Gastrocnemius medialis (tissue), 4 donors: ENCODE data around the gene MRPL11. TPM values are rescaled to one million over a fixed set of nuclear protein-coding genes. Genes with fewer than 3 reads are reported as not detected.

ENCODE experiments used
- ATAC-seq, 2 donors: fragments of 150-250 bp; one replicate each; pipeline ENCODE4 v1.9.1; 2016
- DNase-seq, 2 donors: peaks; one replicate each; pipeline ENCODE4 v3.0.0-alpha.2; 2019
- H3K27ac ChIP-seq, 4 donors: fragments of 200-600 bp; sonication (generic); 1 replicate in 1 of 4; 2 replicates in 3 of 4; pipeline ENCODE4 v1.5.1; 2016 to 2018; ENCODE audit warnings: mild to moderate bottlenecking in 2 of 4, moderate library complexity in 1 of 4
- H3K27me3 ChIP-seq, 3 donors: fragments of 200-600 bp; sonication (generic) in 2 of 3; 1 replicate in 1 of 3; 2 replicates in 2 of 3; pipeline versions ENCODE4 v1.5.1 to v1.6.0; 2016 to 2019; ENCODE audit warnings: mild to moderate bottlenecking in 1 of 3, moderate library complexity in 1 of 3
- H3K36me3 ChIP-seq, 2 donors: fragments of 200-600 bp; sonication (generic) in 1 of 2; one replicate each; pipeline ENCODE4 v1.5.1; 2017 to 2018
- H3K4me1 ChIP-seq, 2 donors: fragments of 200-600 bp; sonication (generic) in 1 of 2; one replicate each; pipeline ENCODE4 v1.5.1; 2016 to 2017; ENCODE audit warnings: mild to moderate bottlenecking in 2 of 2
- H3K4me3 ChIP-seq, 4 donors: fragments of 200-600 bp; sonication (generic) in 3 of 4; 1 replicate in 1 of 4; 2 replicates in 3 of 4; pipeline ENCODE4 v1.5.1; 2016 to 2019; ENCODE audit warnings: mild to moderate bottlenecking in 2 of 4
- H3K9me3 ChIP-seq, 3 donors: fragments of 200-600 bp; sonication (generic) in 2 of 3; 1 replicate in 1 of 3; 2 replicates in 2 of 3; pipeline ENCODE4 v1.5.1; 2016 to 2019
- POLR2A ChIP-seq, 2 donors: fragments of 450-650 bp; IDR thresholded peaks; one replicate each; pipeline ENCODE4 v1.6.1; 2017; ENCODE audit warnings: antibody characterized with exemption in 2 of 2, mild to moderate bottlenecking in 2 of 2, moderate library complexity in 2 of 2
- in situ Hi-C, 4 donors: fragments of 200-750 bp; cut with MboI; loops; one replicate each; pipeline versions ENCODE4 v1.15.0 to v1.8.0; 2017; ENCODE audit warnings: low sequenced_read_pairs in 4 of 4
- intact Hi-C: fragments of 100-400 bp; cut with DNase I; formaldehyde crosslinking; loops from one replicate; pipeline ENCODE4 v1.15.1; 2023; ENCODE audit warnings: low total_unique reads
- total RNA-seq, 4 donors: library from RNA; depleted of rRNA; stranded (reverse); fragments of >200 nt; gene quantifications; one replicate each; pipeline versions ENCODE4 v1.1.0 to v1.2.3, GENCODE V29; 2016
- TF ChIP-seq, protein P1 (sequence below), 5 experiments: fragments of 450-650 bp in 3 of 5; fragments of 200-600 bp in 2 of 5; sonication (generic) in 2 of 5; IDR thresholded peaks in 4 of 5; conservative IDR thresholded peaks in 1 of 5; 1 replicate in 4 of 5; 2 replicates in 1 of 5; pipeline ENCODE4 v1.5.1; 2016 to 2019; ENCODE audit warnings: antibody characterized with exemption in 5 of 5, mild to moderate bottlenecking in 3 of 5, moderate library complexity in 3 of 5

MRPL11 gene
- total RNA-seq, 4 donors from 2014 or later = 35.1 to 64.1 (median 52.5) TPM

- no peak for DNase-seq
- Histone ChIP-seq H3K9me3 (no peaks in the 10 kb centered on the region), H3K27me3 (no peaks in the 10 kb centered on the region), H3K27ac (no peak overlapping the region), H3K36me3 (peaks cover 0 to 43% of the 10 kb centered on the region in 2 donors), H3K4me1 (peaks cover 9 to 10% of the 10 kb centered on the region in 2 donors), H3K4me3 (no peak overlapping the region)
- TF ChIP-seq, protein P1, sequence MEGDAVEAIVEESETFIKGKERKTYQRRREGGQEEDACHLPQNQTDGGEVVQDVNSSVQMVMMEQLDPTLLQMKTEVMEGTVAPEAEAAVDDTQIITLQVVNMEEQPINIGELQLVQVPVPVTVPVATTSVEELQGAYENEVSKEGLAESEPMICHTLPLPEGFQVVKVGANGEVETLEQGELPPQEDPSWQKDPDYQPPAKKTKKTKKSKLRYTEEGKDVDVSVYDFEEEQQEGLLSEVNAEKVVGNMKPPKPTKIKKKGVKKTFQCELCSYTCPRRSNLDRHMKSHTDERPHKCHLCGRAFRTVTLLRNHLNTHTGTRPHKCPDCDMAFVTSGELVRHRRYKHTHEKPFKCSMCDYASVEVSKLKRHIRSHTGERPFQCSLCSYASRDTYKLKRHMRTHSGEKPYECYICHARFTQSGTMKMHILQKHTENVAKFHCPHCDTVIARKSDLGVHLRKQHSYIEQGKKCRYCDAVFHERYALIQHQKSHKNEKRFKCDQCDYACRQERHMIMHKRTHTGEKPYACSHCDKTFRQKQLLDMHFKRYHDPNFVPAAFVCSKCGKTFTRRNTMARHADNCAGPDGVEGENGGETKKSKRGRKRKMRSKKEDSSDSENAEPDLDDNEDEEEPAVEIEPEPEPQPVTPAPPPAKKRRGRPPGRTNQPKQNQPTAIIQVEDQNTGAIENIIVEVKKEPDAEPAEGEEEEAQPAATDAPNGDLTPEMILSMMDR (IDR thresholded peaks at IDR 0.05 in 4 of 5, conservative IDR thresholded peaks at IDR 0.05 in 1 of 5) = no peak
- TF ChIP-seq POLR2A (IDR thresholded peaks at IDR 0.05) = no peak
- in situ Hi-C loops = no loop called here
- intact Hi-C loops = no loop called here
- ATAC-seq = no peak
These were observed 37.7 kb upstream of the MRPL11 start for GRCh38 chr11:66476173-66476840.

DNA sequence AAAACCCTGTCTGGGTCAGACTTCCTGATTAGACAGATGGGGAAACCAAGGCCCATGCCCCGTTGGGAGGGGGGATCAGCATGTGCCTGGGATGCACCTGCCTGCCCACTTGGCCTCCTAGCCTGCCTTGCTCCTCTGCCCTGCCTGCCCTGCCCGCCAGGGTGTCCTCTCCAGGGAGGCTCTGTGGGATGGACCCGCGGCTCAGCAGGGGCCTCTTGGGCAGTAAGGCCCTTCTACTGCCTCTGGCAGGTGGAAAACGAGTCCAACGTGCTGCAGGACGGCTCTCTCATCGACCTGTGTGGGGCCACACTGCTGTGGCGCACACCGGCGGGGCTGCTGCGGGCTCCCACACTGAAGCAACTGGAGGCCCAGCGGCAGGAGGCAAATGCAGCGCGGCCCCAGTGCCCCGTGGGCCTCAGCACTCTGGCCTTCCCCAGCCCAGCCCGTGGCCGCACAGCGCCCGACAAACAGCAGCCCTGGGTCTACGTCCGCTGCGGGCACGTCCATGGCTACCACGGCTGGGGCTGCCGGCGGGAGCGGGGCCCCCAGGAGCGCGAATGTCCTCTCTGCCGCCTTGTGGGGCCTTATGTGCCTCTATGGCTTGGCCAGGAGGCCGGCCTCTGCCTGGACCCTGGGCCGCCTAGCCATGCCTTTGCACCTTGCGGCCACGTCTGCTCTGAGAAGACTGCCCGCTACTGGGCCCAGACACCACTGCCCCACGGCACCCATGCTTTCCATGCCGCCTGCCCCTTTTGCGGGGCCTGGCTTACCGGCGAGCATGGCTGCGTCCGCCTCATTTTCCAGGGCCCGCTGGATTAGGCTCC, 36.9 kb upstream of the MRPL11 start:
- Histone ChIP-seq H3K36me3 (peaks cover 0 to 50% of the 10 kb centered on the region in 2 donors), H3K27ac (no peak overlapping the region), H3K27me3 (no peaks in the 10 kb centered on the region), H3K9me3 (no peaks in the 10 kb centered on the region), H3K4me1 (peaks cover 4 to 5% of the 10 kb centered on the region in 2 donors), H3K4me3 (no peak overlapping the region)
- in situ Hi-C loops (no loop called here), intact Hi-C loops (no loop called here)
- no peak for DNase-seq
- TF ChIP-seq, protein P1 (IDR thresholded peaks at IDR 0.05 in 4 of 5, conservative IDR thresholded peaks at IDR 0.05 in 1 of 5) = no peak
- TF ChIP-seq POLR2A (IDR thresholded peaks at IDR 0.05) = no peak
- no peak for ATAC-seq

DNA sequence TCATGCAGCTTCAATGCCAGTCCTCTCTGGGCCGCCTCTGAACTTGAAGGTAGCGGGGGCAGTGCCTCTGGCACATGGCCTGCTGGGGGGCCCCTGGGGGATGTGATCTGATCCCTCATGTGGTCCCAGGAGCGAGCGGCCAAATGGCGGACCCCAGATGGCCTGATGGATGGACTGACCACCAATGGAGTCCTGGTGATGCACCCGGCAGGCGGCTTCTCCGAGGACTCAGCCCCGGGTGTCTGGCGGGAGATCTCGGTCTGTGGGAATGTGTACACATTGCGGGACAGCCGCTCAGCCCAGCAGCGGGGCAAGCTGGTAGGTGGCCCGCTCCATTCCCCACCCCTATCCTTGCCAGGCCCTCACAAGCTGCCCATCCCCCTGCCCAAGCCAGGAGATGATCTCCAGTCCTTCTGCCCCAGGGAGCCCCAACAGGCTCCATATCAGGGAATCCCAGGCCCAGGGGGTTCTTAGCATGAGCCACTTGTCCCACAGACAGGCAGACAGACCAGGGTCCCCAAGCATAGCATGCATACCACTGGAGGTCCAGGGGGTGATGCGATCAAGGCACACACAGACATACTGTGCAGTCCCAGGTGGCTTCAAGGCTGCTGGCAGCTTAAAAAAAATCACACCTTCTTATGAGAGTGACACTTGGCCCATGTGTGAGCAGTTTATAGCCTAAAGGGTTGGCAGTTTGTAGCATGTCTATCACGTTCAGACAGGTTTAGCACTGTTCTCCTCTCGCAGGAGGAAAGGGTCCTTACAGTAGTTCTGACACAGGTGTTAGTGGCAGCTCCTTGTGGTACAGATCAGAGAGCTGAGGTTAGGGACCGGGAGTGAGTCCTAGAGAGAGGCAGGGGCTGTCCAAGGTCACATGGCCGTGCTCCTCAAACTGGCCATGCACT, 35.2 kb upstream of the MRPL11 start:
- no peaks in the 10 kb centered on the region for H3K9me3 ChIP-seq
- no peak overlapping the region for H3K4me3 ChIP-seq
- peaks cover 0 to 4% of the 10 kb centered on the region in 2 donors for H3K4me1 ChIP-seq
- no peak overlapping the region for H3K27ac ChIP-seq
- in situ Hi-C loops (no loop called here), intact Hi-C loops (no loop called here)
- ATAC-seq (no peak), DNase-seq (no peak)
- no peaks in the 10 kb centered on the region for H3K27me3 ChIP-seq
- peaks cover 0 to 52% of the 10 kb centered on the region in 2 donors for H3K36me3 ChIP-seq
- TF ChIP-seq, protein P1 (IDR thresholded peaks at IDR 0.05 in 4 of 5, conservative IDR thresholded peaks at IDR 0.05 in 1 of 5) = no peak
- no peak for TF ChIP-seq POLR2A (IDR thresholded peaks at IDR 0.05)

DNA sequence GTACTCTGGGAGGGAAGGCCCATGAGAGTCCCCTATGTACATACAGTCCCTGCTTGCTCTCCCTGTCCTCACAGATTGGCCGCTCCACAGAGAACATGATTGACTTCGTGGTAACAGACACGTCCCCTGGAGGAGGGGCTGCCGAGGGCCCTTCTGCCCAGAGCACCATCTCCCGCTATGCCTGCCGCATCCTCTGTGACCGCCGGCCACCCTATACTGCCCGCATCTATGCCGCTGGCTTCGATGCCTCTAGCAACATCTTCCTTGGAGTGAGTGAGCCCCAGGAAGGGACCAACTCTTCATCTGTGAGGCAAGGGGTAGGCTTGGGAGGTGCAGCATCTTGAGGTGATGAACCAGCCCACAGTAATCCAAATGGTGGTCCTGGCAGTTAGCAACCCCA, 34.5 kb upstream of the MRPL11 start:
- intact Hi-C loops (no loop called here), in situ Hi-C loops (no loop called here)
- Histone ChIP-seq H3K4me1 (peaks cover 0 to 4% of the 10 kb centered on the region in 2 donors), H3K36me3 (peaks cover 0 to 52% of the 10 kb centered on the region in 2 donors), H3K9me3 (no peaks in the 10 kb centered on the region), H3K4me3 (no peak overlapping the region), H3K27ac (no peak overlapping the region), H3K27me3 (no peaks in the 10 kb centered on the region)
- TF ChIP-seq, protein P1 (IDR thresholded peaks at IDR 0.05 in 4 of 5, conservative IDR thresholded peaks at IDR 0.05 in 1 of 5) = no peak
- TF ChIP-seq POLR2A (IDR thresholded peaks at IDR 0.05) = no peak
- DNase-seq (no peak), ATAC-seq (no peak)
